Fibroblast of gingiva (primary cell): Measurements from ENCODE around the gene PDCD7.
"Not testable (repeated sequence)": the region's sequence is repeated elsewhere in the genome, so short reads cannot be mapped to it uniquely, and the experiment has no call there.

ENCODE experiments used
- DNase-seq: peaks from one replicate; pipeline ENCODE4 v3.0.0-alpha.2; 2011; ENCODE audit warnings: low read depth

PDCD7 gene

GRCh38 chr15:65133548-65134200 lies at the start of gene PDCD7:
TSS of gene PDCD7 (minus strand) at chr15:65133808. CDS start at chr15:65133781, 27 bp downstream.
- DNase-seq, result peak; percentile 88

GRCh38 chr15:65182538-65182937 lies 48.9 kb upstream of the PDCD7 start:
- no peak for DNase-seq

GRCh38 chr15:65181582-65182353 lies 48.2 kb upstream of the PDCD7 start:
- DNase-seq, result not testable (repeated sequence)

GRCh38 chr15:65180167-65180566 lies 46.6 kb upstream of the PDCD7 start:
- no peak for DNase-seq

GRCh38 chr15:65177901-65178300 lies 44.3 kb upstream of the PDCD7 start:
- no peak for DNase-seq

- peak; percentile 25 for DNase-seq
Measured at GRCh38 chr15:65176056-65176455, 42.4 kb upstream of the PDCD7 start.

GRCh38 chr15:65175511-65175910 lies 41.9 kb upstream of the PDCD7 start:
- DNase-seq, result no peak

- DNase-seq, result no peak
Measured at GRCh38 chr15:65174509-65174908, 40.9 kb upstream of the PDCD7 start.

GRCh38 chr15:65172531-65172930 lies 38.9 kb upstream of the PDCD7 start:
- DNase-seq, result no peak

- DNase-seq, result no peak
Measured at GRCh38 chr15:65171428-65171827, 37.8 kb upstream of the PDCD7 start.

GRCh38 chr15:65165875-65166274 lies 32.3 kb upstream of the PDCD7 start:
- no peak for DNase-seq

- no peak for DNase-seq
Measured at GRCh38 chr15:65164139-65164538, 30.5 kb upstream of the PDCD7 start.

- no peak for DNase-seq
Measured at GRCh38 chr15:65163041-65163440, 29.4 kb upstream of the PDCD7 start.

GRCh38 chr15:65156692-65157091 lies 23.1 kb upstream of the PDCD7 start:
- DNase-seq, result no peak

- DNase-seq, result no peak
Measured at GRCh38 chr15:65154720-65155119, 21.1 kb upstream of the PDCD7 start.

- no peak for DNase-seq
Measured at GRCh38 chr15:65147902-65148301, 14.3 kb upstream of the PDCD7 start.

GRCh38 chr15:65146438-65146837 lies 12.8 kb upstream of the PDCD7 start:
- no peak for DNase-seq

- DNase-seq, result not testable (repeated sequence)
Measured at GRCh38 chr15:65138631-65139030, 5.0 kb upstream of the PDCD7 start.

- not testable (repeated sequence) for DNase-seq
Measured at GRCh38 chr15:65137893-65138292, 4.3 kb upstream of the PDCD7 start.

GRCh38 chr15:65137089-65137488 lies 3.5 kb upstream of the PDCD7 start:
- not testable (repeated sequence) for DNase-seq

GRCh38 chr15:65134538-65134937 lies 930 bp upstream of the PDCD7 start:
- no peak for DNase-seq

GRCh38 chr15:65132878-65133547 lies 595 bp downstream of the PDCD7 start:
- peak; percentile 40 for DNase-seq

- DNase-seq, result no peak
Measured at GRCh38 chr15:65130941-65131340, 2.7 kb downstream of the PDCD7 start.
